ENCODE data around the gene NCAN.
"Not testable (repeated sequence)": the region's sequence is repeated elsewhere in the genome, so short reads cannot be mapped to it uniquely, and the experiment has no call there.

The NCAN gene

DNA sequence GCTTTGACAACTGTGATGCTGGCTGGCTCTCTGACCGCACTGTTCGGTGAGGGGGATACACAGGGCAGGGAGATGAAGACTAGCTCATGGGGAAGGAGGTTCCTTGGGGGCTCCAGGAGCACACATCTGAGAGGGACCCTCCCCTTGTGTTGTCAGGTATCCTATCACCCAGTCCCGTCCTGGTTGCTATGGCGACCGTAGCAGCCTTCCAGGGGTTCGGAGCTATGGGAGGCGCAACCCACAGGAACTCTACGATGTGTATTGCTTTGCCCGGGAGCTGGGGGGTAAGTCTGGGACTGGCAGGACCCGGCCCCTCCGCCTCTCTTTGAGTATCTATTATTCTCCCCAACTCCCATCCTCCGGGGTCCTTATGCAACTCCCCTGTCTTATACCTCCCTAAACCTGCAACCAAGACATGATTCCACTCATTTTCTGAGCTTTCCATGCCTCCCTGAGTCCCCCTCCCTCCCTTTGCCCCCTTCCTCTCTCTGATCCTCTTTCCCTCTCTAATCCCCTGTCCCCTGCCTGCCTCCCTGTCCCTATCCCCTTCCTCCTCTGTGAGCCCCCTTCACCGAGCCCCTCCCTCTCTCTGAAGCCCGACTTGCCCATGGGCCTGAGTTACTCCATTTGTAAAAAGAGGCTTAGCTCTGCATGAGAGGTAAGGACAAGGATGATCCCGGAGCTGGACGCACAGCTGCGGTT is 12.5 kb downstream of the NCAN start:
- DNase-seq (ENCODE audit: low read depth, low spot score) = no peak

GRCh38 chr19:19224852-19225494 is 13.2 kb downstream of the NCAN start:
- DNase-seq (ENCODE audit: low read depth, low spot score) = peak; percentile 90

DNA sequence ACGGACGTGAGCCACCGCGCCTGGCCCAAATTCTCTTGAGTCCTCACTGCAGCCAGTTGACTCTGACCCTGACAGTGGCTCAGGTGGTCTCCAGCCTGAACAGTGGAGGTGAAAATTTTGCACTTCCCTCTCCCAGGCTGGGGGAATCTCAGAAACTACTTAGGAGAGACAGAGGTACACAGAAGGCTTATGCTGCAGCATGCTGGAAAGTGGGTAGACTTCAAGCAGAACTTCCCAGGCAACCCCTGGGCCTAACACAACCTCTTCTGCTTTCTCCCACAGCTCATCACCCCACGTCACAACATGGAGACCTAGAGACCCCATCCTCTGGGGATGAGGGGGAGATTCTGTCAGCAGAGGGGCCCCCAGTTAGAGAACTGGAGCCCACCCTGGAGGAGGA is 14.4 kb downstream of the NCAN start:
- no peak for DNase-seq (ENCODE audit: low read depth, low spot score)

GRCh38 chr19:19226663-19227062 is 14.9 kb downstream of the NCAN start:
- no peak for DNase-seq (ENCODE audit: low read depth, low spot score)

DNA sequence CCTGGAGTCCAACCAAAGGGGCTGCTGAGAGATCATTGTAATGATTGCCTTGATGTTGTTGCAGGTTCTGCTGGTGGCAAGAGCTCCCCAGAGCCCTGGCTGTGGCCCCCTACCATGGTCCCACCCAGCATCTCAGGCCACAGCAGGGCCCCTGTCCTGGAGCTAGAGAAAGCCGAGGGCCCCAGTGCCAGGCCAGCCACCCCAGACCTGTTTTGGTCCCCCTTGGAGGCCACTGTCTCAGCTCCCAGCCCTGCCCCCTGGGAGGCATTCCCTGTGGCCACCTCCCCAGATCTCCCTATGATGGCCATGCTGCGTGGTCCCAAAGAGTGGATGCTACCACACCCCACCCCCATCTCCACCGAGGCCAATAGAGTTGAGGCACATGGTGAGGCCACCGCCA is 15.5 kb downstream of the NCAN start:
- DNase-seq (ENCODE audit: low read depth, low spot score) = no peak

- no peak for DNase-seq (ENCODE audit: low read depth, low spot score)
These were observed 17.9 kb downstream of the NCAN start for GRCh38 chr19:19229701-19230100.

- no peak for DNase-seq (ENCODE audit: low read depth, low spot score)
These were observed 19.2 kb downstream of the NCAN start for GRCh38 chr19:19230999-19231398.

GRCh38 chr19:19232261-19232721 is 20.5 kb downstream of the NCAN start:
- DNase-seq (ENCODE audit: low read depth, low spot score) = no peak

DNA sequence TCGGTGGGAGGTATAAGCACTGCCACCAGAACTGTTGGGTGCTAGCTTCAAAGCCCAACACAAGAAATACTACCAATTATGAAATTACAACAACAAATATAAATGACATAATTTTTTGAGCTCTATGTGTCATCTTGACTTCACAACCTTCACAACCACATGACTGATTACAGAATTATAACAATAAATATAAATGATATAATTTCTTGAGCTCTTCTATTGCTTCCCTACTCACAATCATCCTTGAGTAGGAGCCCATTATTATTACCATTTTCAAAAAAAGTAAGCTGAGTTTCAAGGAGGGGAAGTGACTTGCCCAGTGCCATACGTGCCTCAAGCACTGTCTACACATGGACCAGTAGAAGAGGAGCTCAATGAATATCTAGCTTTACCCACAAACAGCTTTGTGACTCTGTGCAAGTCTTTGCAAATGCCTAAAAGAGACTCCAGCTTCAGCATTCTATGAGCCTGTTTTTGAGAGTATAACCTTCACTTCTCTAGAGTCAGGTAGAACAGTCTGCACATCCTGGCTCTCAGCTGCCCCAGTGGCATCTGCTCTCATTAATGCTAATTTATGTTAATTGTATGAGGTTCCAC is 22.6 kb downstream of the NCAN start:
- no peak for DNase-seq (ENCODE audit: low read depth, low spot score)

GRCh38 chr19:19236173-19236572 is 24.4 kb downstream of the NCAN start:
- DNase-seq (ENCODE audit: low read depth, low spot score) = no peak

- no peak for DNase-seq (ENCODE audit: low read depth, low spot score)
These were observed 26.6 kb downstream of the NCAN start for GRCh38 chr19:19238126-19238894.

DNA sequence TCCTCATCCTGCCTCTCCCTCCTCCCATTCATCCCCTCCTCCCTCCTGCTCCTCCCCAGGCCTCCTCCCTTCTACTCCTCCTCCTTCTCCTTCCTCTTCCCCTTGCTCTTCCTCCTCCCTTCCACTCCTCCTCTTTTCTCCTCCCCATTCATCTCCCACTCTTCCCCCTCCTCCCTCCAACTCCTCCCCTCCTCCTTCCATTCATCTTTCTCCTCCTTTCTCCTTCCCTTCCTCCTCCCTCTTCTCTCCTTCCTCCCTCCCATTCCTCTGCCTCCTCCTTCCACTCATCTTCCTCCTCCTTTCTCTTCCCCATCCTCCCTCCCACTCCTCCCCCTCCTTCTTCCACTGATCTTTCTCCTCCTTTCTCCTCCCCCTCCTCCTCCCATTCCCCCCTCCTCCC is 27.9 kb downstream of the NCAN start:
- no peak for DNase-seq (ENCODE audit: low read depth, low spot score)

DNA sequence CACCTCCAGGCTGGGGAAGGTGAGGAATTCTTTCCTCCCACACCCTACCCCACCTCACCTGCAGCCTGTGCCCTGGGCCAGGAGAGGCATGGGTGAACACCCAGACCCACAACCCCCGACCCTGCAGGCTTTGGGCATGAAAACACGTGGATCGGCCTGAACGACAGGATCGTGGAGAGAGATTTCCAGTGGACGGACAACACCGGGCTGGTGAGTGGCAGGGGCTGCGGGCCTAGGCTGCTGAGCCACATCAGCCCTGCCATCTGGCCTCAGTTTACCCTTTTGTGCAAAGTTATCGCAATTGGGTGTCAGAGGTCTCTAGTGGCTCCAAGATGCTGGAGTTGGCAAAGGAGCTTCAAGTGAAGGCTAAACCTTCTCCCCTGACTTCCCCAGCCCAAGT is 28.7 kb downstream of the NCAN start:
- no peak for DNase-seq (ENCODE audit: low read depth, low spot score)

DNA sequence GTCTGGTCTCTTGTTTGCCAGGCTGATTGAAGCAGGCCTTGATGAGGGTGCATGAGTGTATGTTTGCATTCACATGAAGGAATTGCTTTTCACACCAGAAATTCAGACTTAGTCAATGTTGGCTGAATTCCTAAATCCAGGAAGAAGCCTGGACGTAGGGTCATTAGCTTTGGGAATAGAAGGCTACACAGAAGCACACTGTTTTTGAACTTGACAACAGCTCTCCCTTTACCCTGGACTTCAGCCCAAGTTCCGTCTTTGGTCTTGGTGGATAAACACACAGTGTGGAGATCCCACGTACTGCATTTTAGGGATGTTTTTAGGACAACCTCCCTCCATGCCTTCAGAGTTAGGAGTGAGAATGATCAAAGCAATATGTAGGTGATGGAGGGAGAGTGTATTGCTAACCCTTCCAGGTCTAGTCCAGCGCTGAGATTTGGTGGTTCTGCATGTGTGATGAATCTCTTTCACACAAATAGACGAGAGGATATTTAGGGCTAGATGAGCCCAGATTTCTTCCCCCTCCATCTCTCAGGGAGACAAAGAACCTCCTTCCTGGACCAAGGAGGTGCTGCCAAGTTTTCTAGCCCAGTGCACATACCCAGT is 38.5 kb downstream of the NCAN start:
- DNase-seq (ENCODE audit: low read depth, low spot score) = no peak

DNA sequence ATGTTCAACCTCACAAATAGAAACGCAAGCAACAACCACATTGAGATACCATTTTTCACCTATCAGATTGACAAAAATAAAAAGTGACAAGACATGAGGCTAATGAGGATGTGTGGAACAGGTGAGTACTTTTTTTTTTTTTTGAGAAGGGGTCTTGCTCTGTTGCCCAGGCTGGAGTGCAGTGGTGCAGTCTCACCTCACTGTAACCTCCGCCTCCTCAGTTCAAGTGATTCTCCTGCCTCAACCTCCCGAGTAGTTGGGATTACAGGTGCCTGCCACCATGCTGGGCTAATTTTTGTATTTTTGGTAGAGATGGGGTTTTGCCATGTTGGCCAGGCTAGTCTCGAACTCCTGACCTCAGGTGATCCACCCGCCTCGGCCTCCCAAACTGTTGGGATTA is 41.7 kb downstream of the NCAN start:
- not testable (repeated sequence) for DNase-seq (ENCODE audit: low read depth, low spot score)

DNA sequence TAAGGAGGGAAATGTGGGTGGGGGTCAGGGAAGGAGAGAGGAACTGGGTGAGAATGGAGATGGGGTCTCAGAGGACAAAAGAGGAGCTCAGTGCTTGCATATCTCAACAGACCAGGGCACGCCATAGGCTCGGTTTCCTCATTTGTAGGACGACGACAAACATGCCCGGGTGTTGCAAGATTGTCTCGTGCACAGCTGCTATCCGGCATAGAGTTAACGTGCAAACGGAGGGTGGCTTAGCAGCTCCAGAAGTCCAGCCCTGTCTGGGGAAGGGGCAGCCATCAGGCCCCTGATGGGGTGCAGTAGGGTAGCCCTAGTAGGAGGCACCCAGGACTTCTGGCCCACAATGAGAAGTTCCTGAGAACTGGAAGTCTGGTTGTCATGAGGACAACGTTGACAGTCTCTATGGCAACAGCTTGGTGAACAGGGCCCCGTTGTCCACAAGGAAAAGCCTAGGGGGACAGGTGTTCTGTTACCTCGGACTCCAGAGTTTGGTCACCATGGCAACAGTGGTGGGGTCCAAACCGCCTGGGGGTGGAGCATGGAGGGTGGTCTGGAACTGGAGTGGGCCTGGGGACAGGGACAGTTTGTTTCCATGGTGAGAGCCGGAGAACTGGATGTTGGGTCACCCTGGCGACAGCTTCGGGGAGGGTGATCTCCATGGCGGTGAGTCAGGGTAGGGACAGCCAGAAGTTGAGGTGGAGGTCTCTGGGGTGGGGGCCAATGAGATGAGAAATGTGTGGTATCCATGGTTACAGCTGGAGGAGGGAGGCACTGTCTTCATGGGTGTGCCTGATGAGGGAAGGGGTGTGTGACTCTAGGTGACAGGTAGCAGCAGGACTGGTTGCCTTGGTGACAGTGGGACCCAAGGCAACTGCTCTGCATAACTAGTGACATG is 44.6 kb downstream of the NCAN start:
- DNase-seq (ENCODE audit: low read depth, low spot score) = peak; percentile 23

DNA sequence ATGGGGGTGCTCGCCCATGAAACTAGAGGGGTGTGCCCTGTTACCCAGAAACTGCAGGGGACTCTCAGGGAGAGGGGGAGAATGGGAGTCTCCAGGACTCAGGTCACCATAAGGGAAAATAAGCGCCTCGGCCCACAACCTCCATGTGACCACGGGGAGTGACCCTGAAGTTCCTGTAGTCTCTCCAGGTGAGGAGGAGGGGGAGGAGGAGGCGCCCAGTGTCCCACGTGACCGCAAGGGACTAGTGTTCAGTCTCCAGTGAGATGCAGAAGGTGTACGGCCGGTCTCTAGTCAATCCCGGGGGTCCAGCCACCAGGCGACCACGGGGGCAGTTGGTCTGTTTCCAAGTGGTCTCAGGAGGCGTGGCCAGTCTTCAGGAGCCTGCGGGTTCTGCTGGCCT is 45.4 kb downstream of the NCAN start:
- DNase-seq (ENCODE audit: low read depth, low spot score) = no peak

DNA sequence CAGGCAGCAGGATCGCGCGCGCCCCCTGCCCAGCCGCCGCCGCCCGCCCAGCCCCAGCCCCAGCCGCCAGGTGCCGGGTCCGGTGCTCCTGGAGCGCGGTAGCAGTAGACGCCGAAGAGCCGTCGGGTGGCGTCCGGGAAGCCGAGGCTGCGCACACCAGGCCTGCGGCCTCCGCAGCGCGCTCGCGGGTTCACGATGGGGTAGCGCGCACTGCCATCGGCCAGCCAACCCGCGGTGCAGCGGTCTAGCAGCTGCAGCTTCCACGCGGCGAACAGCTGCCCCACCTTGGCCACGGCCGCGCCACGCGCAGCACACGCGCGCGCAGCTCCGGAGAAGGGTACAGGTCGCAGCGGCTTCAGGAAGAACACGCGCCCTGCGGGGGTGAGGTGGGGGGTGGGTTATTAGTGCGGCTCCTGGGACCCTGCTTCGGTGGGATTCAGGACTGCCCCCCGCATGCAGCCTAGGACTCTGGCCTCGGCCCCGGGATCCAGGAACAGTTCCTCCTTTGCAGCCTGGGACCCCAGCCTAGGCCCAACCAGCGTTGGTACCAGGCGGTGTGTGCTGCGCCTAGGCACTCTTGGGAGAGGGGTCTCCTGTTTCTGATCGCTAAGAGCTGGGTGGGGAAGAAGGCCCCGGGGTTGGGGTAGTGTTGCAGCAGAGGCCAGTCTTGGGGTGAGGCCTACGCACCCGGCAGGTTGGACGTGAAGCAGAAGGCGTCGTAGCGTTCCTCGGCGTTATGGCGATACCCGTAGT is 46.3 kb downstream of the NCAN start:
- DNase-seq (ENCODE audit: low read depth, low spot score) = no peak

- no peak for DNase-seq (ENCODE audit: low read depth, low spot score)
These were observed 47.0 kb downstream of the NCAN start for GRCh38 chr19:19258589-19259338.

Measured in ELF-1 (cell line).